Stimulated activated CD8-positive, alpha-beta memory T cell treated with anti-CD3 and anti-CD28 coated beads, Interleukin-4, amount 100 ng/mL, for 24 hours (primary cell): ENCODE measurements around the gene N4BP3.
"Not testable (repeated sequence)": the region's sequence is repeated elsewhere in the genome, so short reads cannot be mapped to it uniquely, and the experiment has no call there.

Experiments used
- DNase-seq: peaks from one replicate; pipeline ENCODE4 v3.0.0-alpha.2; 2020; ENCODE audit warnings: low read depth

Gene N4BP3, protein sequence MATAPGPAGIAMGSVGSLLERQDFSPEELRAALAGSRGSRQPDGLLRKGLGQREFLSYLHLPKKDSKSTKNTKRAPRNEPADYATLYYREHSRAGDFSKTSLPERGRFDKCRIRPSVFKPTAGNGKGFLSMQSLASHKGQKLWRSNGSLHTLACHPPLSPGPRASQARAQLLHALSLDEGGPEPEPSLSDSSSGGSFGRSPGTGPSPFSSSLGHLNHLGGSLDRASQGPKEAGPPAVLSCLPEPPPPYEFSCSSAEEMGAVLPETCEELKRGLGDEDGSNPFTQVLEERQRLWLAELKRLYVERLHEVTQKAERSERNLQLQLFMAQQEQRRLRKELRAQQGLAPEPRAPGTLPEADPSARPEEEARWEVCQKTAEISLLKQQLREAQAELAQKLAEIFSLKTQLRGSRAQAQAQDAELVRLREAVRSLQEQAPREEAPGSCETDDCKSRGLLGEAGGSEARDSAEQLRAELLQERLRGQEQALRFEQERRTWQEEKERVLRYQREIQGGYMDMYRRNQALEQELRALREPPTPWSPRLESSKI

DNA sequence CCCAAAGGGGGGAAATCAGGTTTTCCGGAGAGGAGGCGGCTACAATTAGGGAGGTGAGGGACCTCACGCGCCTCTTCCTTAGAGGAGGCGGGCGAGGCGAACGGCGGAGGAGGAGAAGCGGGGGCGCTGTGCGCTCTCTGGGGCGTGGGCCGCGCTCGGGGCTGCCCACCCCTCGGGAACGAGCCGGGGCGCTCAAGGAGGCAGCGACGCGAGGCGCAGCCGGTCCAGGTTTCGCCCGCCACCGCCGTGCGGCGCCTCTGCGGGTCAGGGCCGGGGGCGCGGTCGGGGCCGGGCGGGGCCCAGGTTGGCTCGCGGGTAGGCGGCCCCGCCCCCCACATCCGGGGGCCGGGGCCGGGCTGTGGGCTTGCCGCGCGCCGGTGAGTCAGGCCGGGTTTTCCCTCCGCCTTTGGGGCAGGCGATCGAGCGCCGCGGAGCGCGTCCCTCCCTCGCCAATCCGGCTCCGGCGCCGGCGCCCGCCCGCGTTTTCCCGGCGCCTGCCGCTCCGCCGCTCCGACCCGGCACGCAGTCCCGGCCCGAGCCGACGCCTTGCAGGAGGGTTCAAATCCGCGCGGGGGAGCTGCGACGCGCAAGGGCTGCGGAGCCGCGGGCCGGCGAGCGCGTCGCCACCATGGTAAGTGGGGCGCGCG, at the start of gene N4BP3:
Gene N4BP3, plus strand, starts transcription at position 392 of the 647 bp plus-strand sequence. CDS start 6,052 bp downstream, outside the sequence.
- peak; percentile 78 for DNase-seq

DNA sequence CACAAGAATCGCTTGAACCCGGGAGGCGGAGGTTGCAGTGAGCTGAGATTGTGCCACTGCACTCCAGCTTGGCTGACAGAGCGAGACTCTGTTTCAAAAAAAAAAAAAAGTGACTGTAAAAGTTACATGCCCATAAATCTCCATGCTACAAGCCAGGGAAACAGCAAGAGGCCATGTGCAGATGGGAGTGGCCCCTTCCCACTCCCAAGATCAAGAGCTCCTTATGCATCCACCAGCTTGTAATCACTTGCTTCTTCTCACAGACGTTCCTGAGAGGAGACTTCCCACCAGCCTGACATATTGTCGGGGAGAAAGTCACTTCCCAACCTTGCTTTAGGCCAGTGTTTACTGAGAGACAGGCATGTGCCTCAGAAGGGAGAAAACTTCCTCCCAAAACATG, 45.6 kb upstream of the N4BP3 start:
- no peak for DNase-seq

DNA sequence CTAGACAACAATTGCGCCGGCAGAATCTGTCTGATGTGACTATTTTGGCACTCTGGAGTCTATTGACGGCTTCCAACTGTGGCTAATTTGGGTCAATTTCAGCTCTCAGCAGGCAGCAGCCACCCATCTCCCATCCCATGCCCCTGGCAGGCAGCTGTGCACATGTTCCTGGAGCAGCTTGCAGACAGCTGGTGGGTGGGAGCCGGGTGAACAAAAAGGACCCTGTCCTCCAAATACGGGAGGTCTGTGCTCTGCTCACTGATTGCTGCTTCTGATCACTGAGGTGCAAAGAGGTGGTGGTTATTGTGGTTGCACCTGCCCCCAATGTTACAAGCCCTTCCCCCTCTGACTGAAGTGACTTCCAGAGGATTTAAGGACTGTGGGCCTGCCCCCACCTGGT, 45.0 kb upstream of the N4BP3 start:
- DNase-seq: no peak

DNA sequence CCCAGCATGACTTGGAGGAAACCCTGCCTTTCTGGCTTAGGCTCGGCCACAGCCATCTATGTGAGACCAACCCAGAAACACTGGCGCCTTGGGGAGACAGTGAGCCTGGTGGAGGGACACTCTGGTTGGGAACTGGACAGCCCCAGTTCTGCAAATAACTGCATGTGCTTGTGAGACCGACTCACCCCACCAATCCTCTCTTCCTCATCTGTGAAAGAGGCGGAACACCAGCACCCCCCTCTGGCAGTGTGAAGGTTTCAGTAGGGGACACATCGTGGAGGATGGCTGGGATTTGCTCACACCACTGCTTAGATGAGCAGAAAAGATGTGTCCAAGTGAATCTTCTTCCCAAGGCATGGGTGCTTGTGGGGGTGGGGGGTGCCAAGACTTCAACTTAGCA, 43.4 kb upstream of the N4BP3 start:
- no peak for DNase-seq

DNA sequence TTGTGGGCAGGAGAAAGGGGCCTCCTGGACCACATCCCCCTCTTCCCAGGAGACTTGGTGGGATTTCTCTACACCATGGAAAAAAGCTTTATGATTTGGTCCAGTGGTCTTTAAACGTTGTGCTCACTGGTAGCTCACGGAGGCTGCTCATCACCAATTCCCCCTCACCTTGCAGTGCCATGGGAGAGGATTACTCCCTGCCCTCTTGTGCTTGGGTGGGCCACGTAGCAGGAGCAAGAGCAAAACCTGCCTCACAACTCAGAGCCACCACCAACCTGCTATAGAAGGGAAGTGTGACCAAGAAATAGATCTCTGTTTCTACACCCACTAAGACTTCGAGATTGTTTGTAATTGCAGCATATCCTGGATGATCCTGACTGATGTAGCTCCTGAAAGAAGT, 42.2 kb upstream of the N4BP3 start:
- no peak for DNase-seq

DNA sequence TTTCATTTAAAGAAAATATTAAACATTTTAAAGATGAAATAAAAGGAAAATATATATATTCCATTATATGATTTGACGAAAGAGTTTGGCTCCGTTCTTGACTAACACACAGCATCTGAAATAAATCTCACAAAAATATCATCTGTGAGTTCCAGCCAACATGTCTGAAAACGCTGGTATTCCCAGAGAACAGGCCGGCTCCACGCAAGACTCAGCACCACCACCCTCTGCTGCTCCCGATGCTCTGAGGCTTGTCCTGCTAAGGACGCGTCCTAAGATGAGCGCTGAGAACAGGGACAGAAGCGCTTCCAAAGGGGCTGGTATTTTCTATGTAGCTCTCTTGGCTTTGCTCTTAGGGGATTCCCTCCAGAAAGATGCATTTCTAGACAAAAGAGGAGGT, 40.6 kb upstream of the N4BP3 start:
- DNase-seq: no peak

DNA sequence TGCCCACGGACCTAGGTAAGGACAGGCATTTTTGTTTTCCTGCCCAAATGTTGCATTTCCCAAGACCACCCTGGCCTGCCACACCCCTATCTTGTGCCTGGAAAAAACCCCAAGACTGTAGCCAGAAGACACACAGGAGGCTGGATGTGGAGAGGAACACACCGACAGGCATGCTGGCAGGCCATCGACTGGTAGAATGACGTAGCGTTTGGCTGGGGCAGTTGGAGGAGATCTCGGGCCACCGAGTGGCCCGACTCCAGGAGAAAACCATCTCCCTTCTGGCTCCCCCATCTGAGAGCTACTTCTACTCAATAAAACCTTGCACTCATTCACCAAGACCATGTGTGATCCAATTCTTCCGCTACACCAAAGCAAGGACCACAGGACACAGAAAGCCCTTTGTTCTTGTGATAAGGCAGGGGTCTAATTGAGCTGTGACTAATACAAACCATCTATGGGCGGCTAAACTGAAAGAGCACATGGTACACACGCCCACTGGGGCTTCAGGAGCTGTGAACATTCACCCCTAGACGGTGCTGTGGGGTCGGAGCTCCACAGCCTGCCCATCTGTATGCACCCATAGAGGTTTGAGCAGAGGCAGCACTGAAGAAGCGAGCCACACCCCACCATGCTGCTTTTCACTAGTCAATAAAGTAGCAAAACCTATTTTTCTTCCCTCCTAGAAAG, 38.9 kb upstream of the N4BP3 start:
- DNase-seq: no peak

DNA sequence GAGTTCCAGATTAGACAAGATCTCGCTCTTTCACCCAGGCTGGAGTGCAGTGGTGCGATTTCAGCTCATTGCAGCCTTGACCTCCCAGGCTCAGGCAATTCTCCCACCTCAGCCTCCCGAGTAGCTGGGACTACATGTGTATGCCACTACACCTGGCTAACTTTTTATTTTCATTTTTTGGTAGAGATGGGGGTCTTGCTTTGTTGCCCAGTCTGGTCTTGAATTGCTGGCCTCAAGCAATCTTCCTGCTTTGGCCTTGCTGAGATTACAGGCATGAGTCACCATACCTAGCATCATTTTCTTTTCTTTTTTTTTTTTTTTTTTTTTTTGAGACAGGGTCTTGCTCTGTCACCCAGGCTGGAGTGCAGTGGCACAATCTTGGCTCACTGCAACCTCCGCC, 36.4 kb upstream of the N4BP3 start:
- not testable (repeated sequence) for DNase-seq

DNA sequence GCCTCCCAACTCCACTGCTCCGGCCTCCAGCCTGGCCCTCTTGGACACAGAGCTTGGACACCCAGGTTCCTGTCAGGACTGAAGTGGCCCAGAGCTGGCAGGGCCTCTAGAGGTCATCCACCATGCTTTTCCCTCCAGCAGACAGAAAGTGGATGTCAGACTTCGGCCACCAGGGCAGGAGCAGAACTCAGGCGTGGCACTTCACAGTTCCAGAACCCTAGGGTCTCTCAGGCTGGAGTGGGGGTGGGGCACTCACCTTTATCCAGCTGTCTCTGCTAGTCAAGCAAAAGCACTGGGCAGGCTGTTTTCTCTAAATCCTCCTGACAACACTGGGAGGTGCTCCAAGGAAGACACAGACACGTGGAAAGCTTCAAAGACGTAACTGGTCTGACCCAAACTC, 35.6 kb upstream of the N4BP3 start:
- DNase-seq: no peak

DNA sequence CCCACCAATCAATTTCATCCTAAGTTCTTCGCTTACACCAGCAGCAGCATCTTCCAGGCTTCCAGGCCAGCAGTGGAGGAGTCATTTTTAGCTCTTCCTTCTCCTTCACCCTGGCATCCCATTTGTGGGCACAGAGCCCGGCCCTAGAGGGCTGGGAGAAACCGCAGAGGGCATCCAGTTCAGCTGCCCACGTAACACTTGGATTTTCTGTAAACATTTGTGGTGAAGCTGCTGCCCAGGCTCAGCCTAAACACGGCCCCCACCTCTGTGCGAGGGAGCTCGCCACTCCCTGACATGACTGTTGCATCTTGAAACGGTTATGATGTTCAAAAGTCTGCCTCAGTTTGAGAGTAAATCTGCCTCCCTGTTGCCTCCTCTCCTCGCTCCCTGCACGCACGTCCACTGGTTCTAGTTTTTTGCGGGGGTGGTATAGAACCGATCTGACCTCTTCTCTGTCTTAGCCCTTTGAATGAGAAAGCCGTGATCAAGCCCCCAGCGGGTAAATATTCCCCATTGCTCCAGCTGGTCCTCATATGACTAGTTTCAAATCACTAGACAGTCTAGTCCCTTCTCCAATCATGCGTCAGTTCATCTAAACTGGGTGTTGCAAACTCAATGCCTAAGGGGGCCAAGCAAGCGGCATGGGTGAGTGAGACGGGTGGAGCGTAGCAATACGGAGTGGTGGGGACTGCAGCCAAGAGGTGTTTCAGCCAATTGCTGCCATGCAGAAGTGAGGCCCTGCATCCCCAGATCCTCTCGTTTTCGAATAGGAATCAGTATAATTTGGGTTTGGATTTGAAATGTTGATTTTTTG, 34.9 kb upstream of the N4BP3 start:
- no peak for DNase-seq

DNA sequence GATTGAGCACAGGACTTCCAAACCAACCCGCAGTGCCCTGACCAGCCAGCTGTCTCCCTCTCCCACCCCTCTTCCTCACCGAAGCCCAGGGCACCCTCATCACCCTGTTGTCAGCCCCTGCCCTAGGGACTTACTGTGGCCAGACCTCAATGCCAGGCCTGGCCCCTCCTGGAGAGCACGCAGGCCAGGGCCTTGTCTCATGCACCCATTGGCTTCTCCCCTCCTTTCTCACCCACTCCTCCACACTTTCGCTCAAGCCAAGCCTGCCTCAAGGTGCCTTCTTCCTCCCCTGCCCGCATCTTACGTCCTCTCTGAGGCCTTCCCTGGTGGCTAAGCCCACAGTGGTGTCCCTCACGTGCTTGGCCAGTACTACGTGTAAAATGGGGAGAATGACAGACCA, 33.3 kb upstream of the N4BP3 start:
- DNase-seq: no peak

DNA sequence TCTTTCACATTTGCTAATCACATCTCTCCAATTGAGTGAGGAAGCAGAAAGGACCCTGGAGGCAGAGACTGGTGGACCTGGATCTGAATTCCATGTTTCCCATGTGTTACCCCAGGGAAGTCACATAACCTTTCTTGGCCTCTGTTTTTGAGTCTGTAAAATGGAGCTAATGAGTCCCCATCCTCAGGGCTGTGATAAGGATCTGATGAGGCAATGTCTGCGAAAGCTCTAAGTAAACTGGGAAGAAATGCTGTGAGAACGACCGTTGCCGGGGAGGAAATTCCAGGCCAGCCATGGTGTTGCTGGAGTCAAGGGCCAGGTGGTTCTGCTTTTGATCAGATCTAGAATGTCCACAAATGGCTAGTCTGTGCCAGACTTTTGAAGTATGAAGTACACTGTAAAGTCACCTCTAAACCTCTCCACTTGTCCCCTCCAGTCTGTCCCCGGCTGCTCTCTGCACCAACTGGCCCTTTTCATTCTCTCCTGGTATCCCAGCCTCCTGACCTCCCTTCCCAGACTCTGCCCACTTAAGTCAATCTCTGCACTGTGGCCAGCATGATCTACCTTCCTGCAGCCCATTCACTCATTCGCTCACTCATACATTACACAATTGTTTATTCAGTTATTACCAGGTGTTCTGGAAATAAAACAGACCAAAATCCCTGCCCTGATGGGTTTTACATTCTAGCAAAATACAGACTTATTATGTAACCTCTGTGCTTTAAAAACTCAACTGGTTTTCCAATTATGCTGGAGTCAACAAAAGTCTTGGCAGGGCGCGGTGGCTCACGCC, 32.5 kb upstream of the N4BP3 start:
- no peak for DNase-seq

DNA sequence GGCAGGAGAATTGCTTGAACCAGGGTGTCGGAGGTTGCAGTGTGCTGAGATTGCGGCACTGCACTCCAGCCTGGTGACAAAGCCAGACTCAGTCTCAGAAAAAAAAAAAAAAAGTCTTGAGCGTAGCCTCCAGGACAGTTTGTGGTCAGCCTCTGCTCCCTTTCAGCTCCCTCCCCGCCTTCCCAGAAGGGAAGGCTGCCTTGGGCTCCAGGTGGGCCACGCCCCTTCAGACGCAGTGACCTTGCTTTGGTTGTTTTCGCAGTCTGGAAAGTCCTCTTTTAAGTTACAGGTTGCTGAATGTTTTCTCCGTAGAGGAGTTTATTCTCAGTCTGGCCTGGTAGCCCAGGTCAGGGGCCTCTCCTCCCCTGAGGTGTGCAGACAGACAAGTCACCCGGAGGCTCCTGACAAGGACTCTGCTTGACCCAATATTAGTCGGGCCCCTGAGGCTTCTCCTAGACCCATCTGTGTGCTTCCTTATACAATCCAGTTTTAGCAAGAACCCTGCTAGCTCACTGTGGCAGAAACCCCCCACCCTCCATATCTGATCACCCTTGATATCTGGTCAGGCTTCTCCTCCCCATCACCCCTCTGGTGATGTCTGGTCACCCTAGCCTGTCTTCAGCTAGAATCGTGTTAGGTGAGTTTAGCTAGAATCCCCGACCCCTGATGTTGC, 31.6 kb upstream of the N4BP3 start:
- DNase-seq: no peak

DNA sequence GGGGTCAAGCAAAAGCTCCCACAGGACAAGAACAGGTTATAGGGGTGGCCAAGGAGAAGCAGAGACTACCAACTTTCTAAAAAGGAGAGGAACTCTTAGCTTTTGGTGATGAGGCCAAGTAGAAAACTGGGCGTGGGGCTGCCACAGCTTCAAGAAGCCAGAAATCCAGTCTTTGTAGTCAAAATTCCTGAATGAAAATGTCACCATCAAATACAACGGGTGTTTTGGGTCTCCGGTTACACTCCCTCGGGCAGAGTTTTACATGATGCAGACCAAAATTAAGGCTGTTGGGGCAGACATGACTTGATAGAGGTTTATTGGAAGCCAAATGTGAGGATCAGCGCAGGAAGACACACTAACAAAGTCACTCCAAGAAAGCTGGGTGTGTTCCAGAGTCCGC, 29.4 kb upstream of the N4BP3 start:
- DNase-seq: no peak

DNA sequence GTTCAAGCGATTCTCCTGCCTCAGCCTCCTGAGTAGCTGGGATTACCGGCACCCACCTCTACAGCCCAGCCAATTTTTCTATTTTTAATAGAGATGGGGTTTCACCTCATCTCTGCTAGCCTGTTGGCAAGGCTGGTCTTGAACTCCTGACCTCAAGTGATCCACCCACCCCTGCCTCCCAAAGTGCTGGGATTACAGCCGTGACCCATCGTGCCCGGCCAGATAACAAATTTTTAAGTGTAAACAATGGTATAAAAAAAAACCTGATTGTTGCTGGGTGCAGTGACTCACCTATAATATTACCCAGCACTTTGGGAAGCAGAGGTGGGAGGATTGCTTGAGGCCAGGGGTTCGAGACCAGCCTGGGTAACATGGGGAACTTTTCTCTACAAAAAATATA, 28.0 kb upstream of the N4BP3 start:
- DNase-seq: no peak

DNA sequence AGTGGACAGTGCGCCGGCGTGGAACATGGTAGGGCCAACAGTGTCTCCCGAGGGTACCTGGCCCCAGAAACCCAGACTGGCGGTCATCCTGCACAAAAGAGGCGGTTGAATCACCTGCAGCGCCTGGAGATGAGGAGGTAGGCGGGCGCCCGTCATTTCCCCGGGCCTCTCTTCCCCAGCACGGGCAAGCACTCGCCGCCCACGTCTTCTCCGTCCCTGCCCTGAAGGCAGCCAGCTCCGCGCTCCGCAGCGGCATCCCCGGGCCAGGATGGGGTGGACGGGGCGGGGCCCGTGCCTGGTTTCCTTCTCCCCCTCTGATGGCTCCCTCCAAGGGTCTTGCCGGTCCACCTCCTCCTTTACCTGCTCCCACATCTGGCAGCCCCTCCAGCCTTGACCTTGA, 27.1 kb upstream of the N4BP3 start:
- no peak for DNase-seq

DNA sequence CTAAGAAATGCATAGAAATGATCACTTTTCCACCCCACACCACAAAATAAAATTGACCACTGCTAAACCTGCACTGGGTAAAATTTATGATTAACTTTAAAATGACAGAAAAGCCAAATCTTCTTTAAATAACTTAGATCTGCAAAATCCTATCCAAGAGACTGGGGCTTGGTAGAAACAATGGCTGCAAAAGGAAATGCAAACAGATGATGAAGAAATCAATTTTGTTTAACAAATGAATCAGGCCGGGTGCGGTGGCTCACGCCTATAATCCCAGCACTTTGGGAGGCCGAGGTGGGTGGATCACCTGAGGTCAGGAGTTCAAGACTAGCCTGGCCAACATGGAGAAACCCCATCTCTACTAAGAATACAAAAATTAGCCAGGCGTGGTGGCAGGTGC, 26.1 kb upstream of the N4BP3 start:
- not testable (repeated sequence) for DNase-seq

DNA sequence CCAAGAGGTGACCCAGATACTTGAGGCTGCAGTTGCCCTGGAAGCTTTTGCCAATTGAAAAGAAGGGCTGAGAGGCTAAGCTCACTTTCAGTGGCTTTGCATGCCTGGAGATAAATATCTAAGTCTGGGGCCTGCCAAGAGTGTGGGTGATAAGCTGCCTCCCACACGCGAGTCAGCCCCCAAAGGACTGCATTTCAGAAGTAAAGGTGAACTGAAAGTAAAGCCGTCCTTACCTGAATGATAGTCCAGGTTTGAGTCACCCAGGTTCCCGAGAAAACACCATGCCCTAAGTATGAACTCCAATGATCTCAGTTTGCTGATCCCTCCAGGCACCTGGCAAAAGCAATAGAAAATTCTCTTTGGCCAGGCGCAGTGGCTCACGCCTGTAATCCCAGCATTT, 22.5 kb upstream of the N4BP3 start:
- no peak for DNase-seq

DNA sequence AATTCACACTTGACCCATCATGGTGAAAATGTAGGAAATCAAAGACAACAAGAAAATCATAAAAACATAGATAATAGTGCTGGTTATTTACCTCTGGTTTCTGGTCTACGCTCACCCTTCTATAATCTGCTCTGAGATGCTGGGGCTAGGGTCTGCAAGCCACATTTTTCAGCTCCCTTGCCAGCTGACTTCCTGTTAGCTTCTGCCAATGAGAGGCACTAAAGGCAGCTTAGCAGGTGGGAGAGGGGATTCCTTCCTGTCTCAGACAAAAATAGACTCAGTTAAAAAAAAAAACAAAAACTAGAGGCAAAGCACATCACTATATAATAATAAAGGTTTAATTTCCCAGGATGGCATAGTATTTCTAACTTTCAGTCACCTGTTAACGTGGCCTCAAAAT, 20.2 kb upstream of the N4BP3 start:
- no peak for DNase-seq

DNA sequence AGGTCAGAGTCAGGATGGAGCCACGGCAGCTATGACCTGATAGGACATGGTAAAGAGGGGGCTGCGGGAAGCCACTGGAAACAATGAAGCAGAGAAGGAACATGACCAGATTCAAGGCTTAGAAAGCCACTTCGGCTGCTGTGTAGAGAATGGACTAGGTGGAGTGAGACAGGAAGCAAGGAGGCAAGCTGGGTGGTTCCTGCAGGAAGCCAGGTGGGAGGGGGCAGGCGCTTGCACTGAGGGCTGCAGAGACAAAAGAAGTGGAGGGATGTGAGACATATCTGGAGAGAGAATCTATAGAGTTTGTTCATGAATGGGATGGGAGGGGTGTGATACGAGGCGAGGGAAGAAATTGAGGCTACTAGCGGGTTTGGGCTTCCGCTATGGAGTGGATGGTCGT, 19.0 kb upstream of the N4BP3 start:
- DNase-seq: no peak

DNA sequence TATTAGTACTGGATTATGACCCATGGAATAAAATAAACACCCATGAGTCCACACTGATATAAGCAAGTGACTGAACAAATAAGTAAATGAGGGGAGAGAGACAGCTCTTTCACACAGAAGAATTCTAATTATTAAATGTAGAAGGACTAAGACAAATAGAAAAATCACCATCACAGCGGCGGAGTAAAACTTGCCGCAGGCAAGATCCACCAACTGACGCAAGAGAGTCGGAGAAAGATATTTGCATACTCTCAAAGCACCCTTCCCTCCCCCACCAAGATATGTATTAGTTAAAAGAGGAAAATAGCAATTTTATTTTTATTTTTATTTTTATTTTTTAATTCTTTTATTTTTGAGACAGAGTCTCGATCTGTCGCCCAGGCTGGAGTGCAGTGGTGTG, 14.6 kb upstream of the N4BP3 start:
- DNase-seq: no peak
